NT2/D1 (cell line): ENCODE measurements around the gene CFAP300.

Experiments
- SUZ12 ChIP-seq: IDR thresholded peaks from 2 replicates; pipeline ENCODE4 v1.6.1; 2011; ENCODE audit not compliant: insufficient read length, insufficient read depth; ENCODE audit errors: extremely low read depth
- YY1 ChIP-seq: IDR thresholded peaks from 2 replicates; pipeline ENCODE4 v1.6.1; 2011; ENCODE audit not compliant: insufficient read length, insufficient read depth
- ZNF274 ChIP-seq: IDR thresholded peaks from 2 replicates; pipeline ENCODE4 v1.6.1; 2011; ENCODE audit warnings: mild to moderate bottlenecking, low read depth, low read length

- no peak for TF ChIP-seq SUZ12
- TF ChIP-seq ZNF274 = no peak
- no peak for TF ChIP-seq YY1
Measured at GRCh38 chr11:102070766-102071165, 23.5 kb downstream of the CFAP300 start.
